ENCODE data around the gene BTG4.

The BTG4 gene

DNA sequence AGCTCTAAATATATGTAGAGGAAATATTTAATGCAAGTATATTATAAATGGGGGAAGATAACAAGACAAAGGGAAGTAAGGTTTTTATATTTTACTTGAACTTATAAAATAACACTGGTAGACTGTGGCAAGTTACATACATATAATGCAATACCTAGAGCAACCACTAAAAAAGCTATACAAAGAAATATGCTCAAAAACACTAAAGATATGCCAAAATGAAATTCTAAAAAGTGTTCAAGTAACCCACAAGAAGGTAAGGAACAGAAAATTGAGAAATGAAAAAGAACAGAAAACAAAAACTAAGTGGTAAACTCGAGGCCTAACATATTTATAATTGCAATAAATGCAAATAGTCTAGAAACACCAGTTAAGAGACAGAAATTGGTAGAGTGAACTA, 32.5 kb downstream of the BTG4 start:
- DNase-seq = no peak

DNA sequence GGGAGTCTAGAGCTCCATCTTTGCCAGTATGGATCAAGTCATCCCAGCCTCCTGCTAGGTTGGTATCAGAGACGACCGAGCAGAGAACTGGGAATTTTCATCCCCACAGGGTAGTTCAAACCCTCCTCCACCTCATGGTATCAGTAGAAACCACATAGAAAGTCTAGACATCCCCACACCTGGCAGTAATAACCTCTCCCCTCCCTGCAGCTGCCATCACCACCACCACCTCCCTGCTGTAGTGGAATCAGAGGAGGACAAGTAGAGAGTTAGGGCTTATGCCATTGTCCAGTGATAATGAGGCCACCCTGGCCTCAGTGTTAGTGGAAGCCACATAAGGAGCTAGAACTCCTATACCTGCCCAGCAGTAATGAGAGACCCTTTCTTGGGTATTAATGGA, 34.3 kb downstream of the BTG4 start:
- no peak for DNase-seq

DNA sequence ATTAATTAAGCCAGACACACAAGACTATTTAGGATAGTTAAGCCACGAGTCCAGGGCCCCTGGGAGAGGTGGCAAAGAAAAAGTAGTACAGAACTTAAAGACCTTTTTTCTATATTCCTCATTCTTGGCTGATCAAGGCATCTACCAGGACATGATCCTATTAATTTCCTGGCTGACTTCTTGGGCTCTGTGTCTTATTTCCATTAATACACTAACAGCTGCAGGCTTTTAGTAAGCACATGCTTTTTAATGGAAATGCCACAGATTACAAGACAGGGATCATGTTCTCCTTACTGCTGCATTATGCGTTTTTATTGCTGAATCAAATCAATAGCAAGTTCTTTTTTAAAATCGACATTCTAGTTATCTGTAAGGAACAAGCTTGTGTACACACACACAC, 35.2 kb downstream of the BTG4 start:
- no peak for DNase-seq

DNA sequence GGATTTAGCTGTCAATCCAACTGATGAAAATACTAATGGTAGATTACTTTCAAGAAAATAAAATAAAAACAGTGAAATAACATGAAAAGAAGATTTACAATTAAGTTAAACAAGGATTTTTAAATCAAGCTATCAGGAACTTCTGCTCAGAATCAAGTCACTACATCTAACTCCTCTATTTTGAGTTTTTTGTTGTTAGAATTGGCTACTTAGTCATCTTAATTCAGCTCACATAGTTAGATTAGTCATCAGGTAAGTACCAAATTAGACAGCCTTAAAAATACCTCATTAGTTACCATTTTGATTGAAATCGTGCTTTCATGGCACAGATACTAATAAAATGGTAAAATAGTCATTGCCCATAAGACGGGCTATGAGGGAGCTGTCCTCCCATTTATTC, 35.8 kb downstream of the BTG4 start:
- DNase-seq = no peak

DNA sequence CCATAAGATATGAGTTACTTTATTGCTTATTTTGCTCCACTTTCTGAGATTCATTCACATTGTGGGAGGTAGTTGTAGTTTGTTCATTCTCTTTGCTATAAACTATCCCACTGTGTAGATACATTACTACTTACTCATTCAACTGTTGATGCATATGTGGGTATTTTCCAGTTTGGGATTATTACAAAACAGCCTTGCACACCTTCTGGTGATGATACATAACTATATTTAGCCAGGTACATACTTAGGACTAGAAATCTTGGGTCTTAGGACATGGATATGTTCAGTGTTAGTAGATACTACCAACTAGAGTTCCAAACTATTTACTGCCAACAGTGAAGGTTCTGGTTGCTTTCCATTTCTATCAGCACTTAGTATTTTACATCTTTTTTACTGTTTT, 37.8 kb downstream of the BTG4 start:
- no peak for DNase-seq

DNA sequence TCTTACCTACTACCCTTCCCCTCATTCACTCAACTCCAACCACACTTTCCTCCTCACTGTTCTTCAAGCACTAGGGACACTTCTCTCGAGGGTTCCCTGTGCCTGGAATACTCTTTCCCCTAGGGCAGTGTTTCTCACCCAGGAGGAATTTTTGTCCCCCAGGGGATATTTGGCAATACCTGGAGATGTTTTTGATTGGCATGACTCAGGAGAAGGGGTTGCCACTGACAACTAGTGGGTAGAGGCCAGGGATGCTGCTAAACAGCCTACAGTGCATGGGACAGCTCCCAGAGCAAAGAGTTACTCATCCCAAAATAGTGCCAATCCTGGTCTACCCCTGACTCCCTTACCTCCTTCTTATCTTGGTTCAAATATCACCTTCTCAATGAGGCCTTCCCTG, 40.0 kb downstream of the BTG4 start:
- no peak for DNase-seq

DNA sequence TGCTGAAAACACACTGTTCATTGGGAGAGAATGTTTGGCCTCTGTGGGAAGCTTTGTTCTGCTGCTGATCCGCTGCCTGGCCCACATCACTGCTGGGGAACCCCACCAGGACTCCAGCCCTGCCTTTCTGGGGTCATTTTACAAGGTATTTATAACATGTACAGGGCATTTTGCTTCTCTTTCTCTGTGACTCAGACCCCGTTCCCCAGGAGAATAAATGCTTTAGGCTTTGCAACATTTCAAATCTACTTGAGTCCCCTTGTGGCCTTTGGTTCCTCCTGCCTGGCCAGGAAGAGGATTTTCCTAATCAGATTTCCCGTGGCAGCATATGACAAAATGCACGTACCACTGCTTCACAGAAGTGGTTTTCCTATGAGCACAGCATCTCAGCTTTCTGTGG, 43.0 kb downstream of the BTG4 start:
- DNase-seq = no peak

DNA sequence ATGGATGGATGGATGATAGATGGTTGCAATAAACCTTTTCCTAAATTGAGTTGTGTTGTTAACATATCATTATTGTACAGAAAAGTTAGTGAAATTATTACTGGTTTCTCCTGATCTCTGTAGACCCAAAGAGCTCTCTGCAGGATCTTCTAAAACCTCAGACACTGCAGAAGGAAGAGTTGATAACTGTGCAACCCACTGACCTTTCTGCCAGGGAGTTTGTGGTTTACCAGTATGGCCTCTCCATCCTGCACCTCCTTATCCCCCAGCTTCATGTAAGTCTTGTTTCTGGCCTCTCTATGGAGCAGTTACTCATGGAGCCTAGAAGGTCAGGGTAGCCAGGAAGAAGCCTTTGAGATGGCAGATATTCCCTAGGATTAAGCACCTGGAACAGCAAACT, 45.6 kb downstream of the BTG4 start:
- DNase-seq = no peak

DNA sequence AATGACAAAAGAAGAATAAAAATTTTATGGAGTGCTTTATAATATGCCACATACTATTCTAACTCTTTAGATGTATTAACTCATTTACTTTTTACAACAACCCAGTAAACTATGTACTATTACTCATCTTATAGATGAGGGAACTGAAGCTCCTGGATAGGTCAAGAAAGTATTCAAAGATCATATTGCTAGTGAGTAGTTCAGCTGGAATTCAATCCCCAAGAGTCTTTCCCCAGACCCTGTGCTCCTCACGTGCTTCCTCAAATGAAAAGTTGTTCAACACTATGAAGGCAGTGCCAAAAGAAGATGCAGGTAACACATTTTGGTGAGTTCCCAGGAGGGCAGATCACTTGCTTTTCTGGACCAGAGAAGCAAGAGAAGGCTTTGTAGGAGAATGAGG, 46.8 kb downstream of the BTG4 start:
- no peak for DNase-seq

DNA sequence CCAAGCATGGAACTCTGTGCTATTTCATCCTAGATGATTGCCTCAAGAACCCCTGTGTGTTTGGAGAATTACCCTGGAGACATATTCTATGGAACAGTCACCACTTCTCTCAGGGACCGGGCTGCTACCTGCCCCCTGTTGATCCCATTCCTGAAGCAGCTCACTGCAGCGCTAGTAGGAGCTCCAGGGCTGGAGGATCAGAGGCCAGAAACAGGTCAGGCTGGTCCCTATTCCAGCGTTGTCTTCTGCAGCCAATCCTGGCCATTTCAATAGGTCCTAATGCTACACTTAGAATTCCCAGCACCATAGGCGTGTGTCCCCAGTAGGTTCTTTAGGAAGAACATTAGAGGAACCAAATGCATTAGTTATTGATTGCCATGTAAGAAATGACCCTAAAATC, 48.9 kb downstream of the BTG4 start:
- no peak for DNase-seq

DNA sequence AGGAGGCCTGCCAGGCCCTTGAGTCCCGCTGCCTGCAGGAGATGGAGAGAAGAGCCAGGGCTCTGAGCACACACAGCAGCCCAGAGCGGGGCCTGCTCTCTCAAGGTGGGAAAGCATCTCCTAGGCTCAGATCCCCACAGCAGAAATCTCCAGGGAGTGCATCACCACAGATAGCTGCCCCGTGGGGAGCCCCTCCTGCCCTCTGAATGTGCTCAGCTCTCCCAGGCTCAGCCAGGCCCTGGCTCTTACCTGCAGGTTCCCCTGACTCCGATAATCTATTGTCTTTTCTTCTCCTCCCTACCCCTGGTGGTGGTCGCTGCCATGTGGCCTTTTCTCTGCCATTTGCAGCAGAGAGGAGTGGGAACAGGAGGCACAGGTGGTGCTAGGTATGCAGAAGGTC, 49.9 kb downstream of the BTG4 start:
- DNase-seq = no peak

DNA sequence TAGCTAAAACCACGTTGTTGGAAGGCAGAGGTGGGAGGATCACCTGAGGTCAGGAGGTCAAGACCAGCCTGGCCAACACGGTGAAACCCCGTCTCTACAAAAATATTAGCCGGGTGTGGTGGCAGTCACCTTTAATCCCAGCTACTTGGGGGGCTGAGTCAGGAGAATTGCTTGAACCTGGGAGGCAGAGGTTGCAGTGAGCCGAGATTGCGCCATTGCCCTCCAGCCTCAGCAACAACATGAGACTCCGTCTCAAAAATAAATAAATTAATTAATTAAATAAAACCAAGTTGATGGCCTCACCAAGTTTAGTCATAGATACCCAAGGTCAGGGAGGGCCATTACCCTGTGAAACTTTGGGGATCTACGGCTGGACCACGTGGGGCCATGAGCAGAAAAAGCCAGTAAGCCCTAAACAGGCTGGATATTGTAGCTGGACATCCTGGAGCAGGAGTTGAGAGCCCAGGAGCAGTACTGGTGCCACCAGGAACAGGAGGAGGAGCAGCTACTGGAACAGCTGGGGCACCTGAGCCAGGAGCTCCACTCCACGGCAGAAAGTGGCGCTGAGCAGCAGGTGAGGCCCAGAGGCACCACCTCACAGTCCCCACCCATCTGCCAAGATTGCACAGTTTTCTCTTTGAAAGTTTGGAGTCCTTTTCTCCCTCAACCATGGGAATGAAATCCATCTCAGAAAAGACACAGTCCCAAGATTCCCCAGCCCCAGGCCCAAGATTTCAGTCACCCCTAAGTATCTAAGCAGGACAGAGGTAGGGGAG, 50.5 kb downstream of the BTG4 start:
- no peak for DNase-seq

DNA sequence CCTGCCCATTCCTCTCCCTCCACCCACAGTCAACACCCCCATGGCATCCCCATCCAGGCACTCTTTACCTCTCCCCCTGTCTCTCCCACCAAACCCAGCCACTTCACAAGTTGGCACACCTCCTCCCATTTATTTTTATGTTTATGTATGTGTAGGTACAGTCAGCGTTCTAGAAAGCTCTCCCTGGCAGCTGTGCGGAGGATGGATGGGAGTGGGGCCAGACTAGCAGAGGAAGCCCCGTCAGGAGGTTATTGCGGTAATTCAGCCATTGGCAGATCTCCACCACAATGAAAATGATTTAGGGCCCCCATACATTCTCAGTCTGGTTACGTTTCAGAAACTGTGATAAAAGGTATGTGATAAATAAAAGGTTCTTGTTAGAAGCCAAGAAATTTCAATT, 51.3 kb downstream of the BTG4 start:
- no peak for DNase-seq

DNA sequence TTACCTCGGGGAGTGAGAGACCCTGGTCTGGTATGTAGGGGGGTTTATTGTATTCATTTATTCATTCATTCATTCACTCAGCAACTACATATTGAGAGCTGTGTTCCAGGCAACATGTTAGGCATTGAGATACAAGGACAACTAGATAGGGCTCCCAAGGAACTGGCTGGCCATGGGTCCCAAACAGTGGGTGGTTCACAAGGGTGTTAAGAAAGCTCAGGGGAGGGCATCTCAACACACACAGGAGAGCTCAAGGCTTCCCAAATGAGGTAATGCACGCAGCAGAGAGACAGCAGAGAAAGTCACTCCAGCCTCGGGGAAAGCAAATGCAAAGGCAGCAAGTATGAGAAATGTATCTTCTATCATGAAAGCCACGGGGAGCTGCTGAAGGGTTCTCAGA, 51.8 kb downstream of the BTG4 start:
- DNase-seq = no peak

DNA sequence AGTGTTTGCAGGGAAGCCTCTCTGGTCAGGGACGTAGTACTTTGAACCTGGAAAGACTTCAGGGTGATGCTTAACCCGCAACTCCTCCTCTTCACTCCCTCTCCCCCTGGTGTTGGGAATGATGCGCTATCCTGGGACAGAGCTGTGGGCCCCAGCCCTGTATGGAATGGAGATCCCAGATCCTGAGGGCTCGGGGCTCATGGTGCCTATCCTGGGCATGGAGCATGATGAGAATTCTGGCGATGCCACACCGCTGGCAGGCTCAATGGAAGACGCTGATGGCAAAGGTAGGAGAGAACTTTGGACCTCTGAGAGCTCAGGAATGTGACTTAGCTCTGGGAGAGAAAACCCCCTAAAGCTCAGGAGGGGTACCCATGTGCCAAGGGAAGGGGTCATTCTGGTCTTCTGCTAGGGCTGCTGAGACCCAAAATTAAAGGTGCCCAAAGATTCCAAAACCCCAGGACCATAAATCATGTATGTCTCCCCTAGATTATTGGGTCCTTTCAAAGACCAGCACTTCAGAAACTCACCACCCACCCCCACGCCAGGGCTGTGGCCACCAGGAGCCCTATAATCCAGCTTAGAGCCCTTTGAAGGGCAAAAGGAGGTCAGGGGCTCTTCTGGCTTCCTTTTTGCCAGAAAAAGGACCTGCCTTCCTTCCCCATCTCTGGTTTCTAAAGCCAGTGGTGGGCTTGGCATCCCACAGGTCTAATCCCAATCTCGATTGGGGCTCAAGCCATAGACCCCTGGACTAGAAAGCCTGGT, 52.5 kb downstream of the BTG4 start:
- DNase-seq = no peak

DNA sequence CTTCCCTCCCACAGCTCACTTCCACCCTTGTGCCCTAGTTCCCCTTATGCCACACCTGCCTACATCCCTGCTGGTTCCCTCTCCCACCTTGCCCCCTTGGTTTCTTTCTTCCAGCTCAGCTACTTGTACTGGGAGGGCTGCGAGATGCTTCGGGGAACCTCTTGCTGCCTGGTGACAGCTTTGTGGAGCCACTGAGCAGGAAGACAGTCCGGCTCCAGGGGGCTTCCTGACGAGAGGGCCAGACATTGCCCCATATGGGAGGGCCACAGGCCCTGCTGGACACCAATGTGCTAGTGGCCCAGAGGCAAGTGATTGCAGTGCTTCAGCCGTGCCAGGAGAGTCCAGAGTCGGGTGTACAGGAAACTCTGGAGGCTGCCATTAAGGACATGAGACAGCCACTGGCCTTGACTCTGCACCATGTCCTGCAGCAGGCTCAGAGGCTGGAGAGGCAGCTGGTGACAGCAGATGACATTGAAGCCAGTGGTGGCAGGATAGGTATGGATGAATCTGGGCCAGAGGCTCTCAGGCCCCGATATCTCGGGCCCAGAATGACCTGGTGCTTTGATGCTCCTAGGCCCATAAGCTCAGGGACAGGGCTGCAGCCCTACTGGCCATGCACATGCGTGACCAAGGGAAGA, 54.3 kb downstream of the BTG4 start:
- no peak for DNase-seq

DNA sequence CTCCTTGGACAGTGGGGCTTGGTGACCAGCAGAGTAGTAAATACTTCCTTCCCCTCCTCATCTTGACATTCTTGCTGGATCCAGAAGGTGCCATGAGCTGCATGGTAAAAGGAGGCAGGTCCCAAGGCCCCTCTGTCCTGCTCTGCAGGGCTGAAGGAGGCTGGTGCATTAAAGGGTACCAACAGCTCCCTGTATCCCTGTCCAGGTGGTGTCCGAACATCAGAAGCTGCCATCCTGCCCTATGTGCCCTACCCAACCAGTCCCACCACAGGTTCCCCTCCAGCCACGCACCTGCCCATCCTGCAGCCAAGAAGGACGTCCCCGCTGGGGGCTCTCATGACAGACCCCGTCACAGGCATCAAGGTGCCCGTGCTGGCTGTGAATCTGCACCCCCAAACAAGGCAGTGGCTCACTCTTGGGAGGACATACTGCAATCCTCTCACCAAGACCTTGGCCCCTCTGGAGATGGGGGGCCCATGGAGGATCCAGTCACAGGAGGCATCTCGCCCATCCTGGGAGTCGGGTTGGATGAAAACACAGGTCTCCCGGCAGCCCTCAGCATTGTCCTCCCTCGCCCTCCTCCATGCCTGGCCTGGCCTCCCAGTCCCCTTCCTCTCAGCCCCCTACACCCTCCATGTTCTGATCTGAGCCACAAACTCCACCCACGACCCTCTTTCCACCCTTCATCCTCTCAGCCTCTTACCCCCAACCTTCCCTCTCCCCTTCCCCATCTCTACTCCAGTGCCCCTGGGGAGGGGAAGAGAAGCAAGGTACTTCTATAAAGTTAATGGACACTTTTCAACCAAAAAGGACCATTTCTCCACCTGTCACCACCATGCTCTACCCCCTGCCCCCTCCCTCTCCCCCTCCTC, 55.1 kb downstream of the BTG4 start:
- no peak for DNase-seq

DNA sequence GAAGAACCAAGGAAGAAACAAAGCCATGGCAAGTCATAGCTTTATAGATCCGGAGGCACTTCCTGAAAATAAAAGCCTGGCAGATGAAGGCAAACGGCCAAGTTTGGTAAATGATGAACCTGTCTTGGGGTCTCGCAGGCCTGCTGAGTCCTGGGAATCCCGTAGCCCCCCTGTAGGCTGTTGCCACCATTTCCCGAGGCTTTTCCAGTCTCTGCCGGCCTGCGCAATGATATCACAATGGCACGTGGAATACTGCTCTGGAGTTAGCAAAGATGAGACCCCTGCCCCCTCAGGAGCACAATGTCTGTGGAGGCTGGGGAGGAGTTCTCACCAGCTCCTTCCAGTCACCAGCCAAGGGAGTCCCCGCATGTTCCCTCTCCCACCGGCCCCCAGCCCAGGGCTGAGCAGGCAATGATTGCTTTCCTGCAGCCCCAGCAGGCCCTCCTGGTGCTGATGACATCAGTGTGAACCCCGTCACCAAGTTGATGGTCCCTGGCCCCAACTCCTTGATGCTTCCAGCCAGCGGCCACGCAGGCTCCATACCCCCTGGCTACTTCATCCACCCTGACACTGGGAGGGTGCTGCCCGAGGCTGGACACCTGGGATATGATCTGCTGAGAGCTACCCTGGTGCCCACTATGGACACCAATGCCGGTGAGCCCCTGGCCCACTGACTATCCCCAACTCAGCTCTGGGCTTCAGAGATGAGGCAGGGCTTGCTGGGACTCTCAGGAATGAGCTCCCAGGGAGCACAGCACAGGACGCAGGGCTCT, 55.9 kb downstream of the BTG4 start:
- DNase-seq = no peak

DNA sequence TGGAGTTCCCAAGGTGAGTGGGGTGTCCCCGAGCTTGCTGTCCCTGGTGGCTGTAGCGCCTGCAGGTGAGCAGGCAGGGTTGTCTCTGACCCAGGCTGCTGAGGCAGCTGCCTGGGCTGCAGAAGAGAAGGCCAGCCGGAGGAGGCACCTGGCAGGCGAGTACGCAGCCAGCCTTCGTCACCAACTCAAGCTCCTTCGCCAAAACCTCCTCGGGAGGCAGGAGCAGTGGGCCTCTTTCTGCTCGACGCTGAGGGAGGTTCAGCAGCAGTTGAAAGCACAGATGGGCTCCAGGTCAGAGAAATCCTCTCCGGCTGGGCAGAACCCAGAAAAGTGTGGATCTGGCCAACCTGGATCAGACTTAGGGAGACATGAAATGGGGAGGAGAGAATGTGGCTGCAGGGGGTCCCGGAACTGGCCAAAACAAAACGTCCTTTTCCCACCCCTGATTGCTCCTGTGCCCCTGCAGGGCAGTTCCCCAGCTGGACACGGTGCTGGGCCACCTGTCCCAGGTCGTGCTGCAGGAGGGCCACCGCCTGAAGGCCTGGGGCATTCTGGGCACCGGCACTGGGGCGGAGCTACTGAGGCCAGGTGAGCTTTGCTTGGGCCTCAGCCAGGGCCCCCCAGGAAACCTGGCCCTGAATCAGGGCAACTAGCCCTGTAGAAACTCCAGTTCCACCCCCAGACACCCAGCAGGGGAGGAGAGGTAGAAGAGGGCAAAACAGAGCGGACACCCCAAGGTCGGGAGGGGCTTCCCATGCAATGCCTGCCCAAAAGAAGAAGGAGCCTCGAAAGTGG, 56.7 kb downstream of the BTG4 start:
- no peak for DNase-seq

DNA sequence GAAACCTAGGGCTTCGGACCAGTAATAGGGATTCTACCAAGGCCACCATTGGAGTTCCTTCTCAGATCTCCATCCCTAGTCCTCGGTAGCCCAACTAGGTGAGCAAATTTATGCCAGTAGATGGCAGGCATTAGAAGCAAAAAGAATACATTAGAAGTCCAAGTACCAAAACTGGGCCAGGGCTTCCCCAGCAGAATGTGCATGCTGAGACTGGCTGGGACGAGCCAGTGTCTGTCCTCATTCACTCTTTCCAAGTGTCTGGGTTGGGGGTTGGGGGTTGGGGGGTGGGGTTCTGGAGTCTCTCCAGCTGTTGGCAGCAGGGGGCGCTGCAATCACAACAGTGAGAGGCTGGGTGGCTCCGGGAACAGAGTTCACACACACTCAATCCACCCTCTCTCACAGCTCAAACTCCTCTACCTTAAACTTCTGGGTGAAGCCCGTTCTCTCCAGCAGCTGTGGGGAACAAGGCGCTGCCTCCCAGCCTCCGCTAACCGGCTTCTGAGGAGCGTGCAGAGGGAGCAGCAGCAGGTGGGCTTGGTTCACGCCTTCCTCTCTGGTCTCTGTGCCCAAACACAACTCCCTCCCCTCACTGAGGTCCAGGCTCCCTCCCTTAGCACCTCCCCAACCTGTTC, 57.5 kb downstream of the BTG4 start:
- peak; percentile 60 to 75 for DNase-seq
